ENCODE data around the gene PRH1.

PRH1 gene

DNA sequence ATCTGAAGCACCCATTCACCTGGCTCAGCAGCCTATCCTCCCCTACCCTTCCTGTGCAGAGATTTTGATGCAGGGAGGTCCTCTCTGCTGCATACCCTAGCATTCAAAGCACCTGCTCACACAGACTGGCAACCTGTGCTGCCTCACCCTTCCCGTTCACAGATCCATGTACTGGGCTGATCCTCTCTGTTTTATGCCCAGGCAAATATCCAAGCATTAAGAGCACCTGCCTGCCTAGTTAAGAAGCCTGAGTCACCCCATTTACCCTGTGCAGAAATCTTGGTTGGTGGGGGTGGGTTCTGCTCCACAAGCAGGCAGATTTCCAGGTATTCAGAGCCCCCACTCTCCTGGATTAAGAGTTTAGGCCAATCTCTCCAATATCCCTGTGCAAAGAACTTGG is 16.9 kb upstream of the PRH1 start:
- DNase-seq, result no peak
- WGBS, result 100% methylated on average over 1 of the region's 1 CpG
- Histone ChIP-seq H3K23ac (ENCODE audit: low read length in 2 of 2) (peak overlapping the region in 1 of 2 experiments; percentile 63), H2BK5ac (ENCODE audit: low read depth, low read length, poor library complexity, severe bottlenecking) (no peak overlapping the region), H2BK15ac (ENCODE audit: low read depth, poor library complexity, severe bottlenecking) (no peak overlapping the region), H2BK12ac (ENCODE audit: low read length in 2 of 2) (no peak overlapping the region), H3K4me1 (ENCODE audit: control insufficient read depth, insufficient read depth, low read depth, low read length) (no peaks in the 10 kb centered on the region), H3K79me1 (replicated peaks; ENCODE audit: low read length, poor library complexity, severe bottlenecking) (peaks cover 22% of the 10 kb centered on the region), H3K27ac (ENCODE audit: low read length, poor library complexity, severe bottlenecking) (no peak overlapping the region), H3K18ac (ENCODE audit: low read depth in 1 of 2, low read length in 2 of 2) (no peak overlapping the region), H4K91ac (ENCODE audit: low read length) (no peak overlapping the region), H3K4me2 (ENCODE audit: low read length, poor library complexity, severe bottlenecking) (no peak overlapping the region), H3K27me3 (ENCODE audit: control insufficient read depth in 1 of 2, insufficient read depth in 1 of 2, low read length in 2 of 2) (no peaks in the 10 kb centered on the region), H2AK5ac (ENCODE audit: low read length, severe bottlenecking) (no peak overlapping the region), H2AFZ (ENCODE audit: low read depth, low read length) (no peak overlapping the region), H3K4ac (ENCODE audit: low read depth in 1 of 2, low read length in 2 of 2) (no peak overlapping the region), H3K4me3 (ENCODE audit: insufficient read depth in 1 of 2, low read depth in 1 of 2, low read length in 2 of 2) (no peak overlapping the region), H3K9ac (ENCODE audit: low read length) (no peak overlapping the region), H3K14ac (ENCODE audit: low read length in 2 of 2) (no peak overlapping the region), H4K8ac (ENCODE audit: low read length) (no peak overlapping the region), H3K36me3 (ENCODE audit: control insufficient read depth in 1 of 2, insufficient read depth in 2 of 2, low read depth in 1 of 2, low read length in 2 of 2) (peaks cover 0 to 5% of the 10 kb centered on the region in 2 experiments), H2BK120ac (ENCODE audit: low read depth, low read length) (no peak overlapping the region), H3K9me3 (ENCODE audit: control insufficient read depth, low read length) (peaks cover 37% of the 10 kb centered on the region)

GRCh38 chr12:10900530-10900929 is 16.5 kb upstream of the PRH1 start:
- Histone ChIP-seq H3K79me1 (replicated peaks; ENCODE audit: low read length, poor library complexity, severe bottlenecking) (peaks cover 22% of the 10 kb centered on the region), H3K9me3 (ENCODE audit: control insufficient read depth, low read length) (peaks cover 36% of the 10 kb centered on the region), H2AFZ (ENCODE audit: low read depth, low read length) (no peak overlapping the region), H2AK5ac (ENCODE audit: low read length, severe bottlenecking) (no peak overlapping the region), H3K4me3 (ENCODE audit: insufficient read depth in 1 of 2, low read depth in 1 of 2, low read length in 2 of 2) (no peak overlapping the region), H3K4ac (ENCODE audit: low read depth in 1 of 2, low read length in 2 of 2) (no peak overlapping the region), H3K18ac (ENCODE audit: low read depth in 1 of 2, low read length in 2 of 2) (no peak overlapping the region), H3K4me2 (ENCODE audit: low read length, poor library complexity, severe bottlenecking) (no peak overlapping the region), H2BK5ac (ENCODE audit: low read depth, low read length, poor library complexity, severe bottlenecking) (no peak overlapping the region), H3K27ac (ENCODE audit: low read length, poor library complexity, severe bottlenecking) (no peak overlapping the region), H3K9ac (ENCODE audit: low read length) (no peak overlapping the region), H3K14ac (ENCODE audit: low read length in 2 of 2) (no peak overlapping the region), H4K8ac (ENCODE audit: low read length) (peak overlapping the region; percentile 24), H2BK120ac (ENCODE audit: low read depth, low read length) (no peak overlapping the region), H4K91ac (ENCODE audit: low read length) (no peak overlapping the region), H3K36me3 (ENCODE audit: control insufficient read depth in 1 of 2, insufficient read depth in 2 of 2, low read depth in 1 of 2, low read length in 2 of 2) (peaks cover 0 to 5% of the 10 kb centered on the region in 2 experiments), H3K23ac (ENCODE audit: low read length in 2 of 2) (no peak overlapping the region), H2BK15ac (ENCODE audit: low read depth, poor library complexity, severe bottlenecking) (no peak overlapping the region), H2BK12ac (ENCODE audit: low read length in 2 of 2) (no peak overlapping the region), H3K4me1 (ENCODE audit: control insufficient read depth, insufficient read depth, low read depth, low read length) (no peaks in the 10 kb centered on the region), H3K27me3 (ENCODE audit: control insufficient read depth in 1 of 2, insufficient read depth in 1 of 2, low read length in 2 of 2) (no peaks in the 10 kb centered on the region)
- no peak for DNase-seq
- WGBS, result 90% methylated on average over 1 of the region's 1 CpG

DNA sequence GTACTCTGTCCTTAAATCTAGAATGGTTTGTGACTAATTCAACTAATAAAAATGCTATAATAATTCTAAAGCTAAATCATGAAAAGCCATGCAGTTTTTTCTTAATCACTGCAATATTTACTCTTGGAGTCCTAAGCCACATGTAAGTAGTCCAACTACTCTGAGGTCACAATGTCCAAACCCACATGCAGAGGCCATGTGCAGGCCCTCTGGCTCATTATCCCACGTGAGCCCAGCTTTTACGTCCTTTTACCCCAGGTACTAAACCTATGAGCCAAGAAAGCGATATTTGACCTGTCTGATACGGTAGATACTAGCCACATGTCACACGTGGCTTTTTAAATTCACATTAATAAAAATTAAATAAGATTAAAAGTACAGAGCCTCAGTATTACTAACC is 12.8 kb upstream of the PRH1 start:
- Histone ChIP-seq H2BK12ac (ENCODE audit: low read length in 2 of 2) (no peak overlapping the region), H2BK120ac (ENCODE audit: low read depth, low read length) (no peak overlapping the region), H3K23ac (ENCODE audit: low read length in 2 of 2) (no peak overlapping the region), H3K9me3 (ENCODE audit: control insufficient read depth, low read length) (peaks cover 4% of the 10 kb centered on the region), H3K14ac (ENCODE audit: low read length in 2 of 2) (peak overlapping the region in 1 of 2 experiments; percentile 87), H2BK5ac (ENCODE audit: low read depth, low read length, poor library complexity, severe bottlenecking) (no peak overlapping the region), H3K9ac (ENCODE audit: low read length) (no peak overlapping the region), H4K91ac (ENCODE audit: low read length) (no peak overlapping the region), H3K27me3 (ENCODE audit: control insufficient read depth in 1 of 2, insufficient read depth in 1 of 2, low read length in 2 of 2) (no peaks in the 10 kb centered on the region), H4K8ac (ENCODE audit: low read length) (no peak overlapping the region), H3K18ac (ENCODE audit: low read depth in 1 of 2, low read length in 2 of 2) (no peak overlapping the region), H3K4me2 (ENCODE audit: low read length, poor library complexity, severe bottlenecking) (no peak overlapping the region), H3K4ac (ENCODE audit: low read depth in 1 of 2, low read length in 2 of 2) (no peak overlapping the region), H3K79me1 (replicated peaks; ENCODE audit: low read length, poor library complexity, severe bottlenecking) (peaks cover 16% of the 10 kb centered on the region), H2AFZ (ENCODE audit: low read depth, low read length) (no peak overlapping the region), H3K4me1 (ENCODE audit: control insufficient read depth, insufficient read depth, low read depth, low read length) (no peaks in the 10 kb centered on the region), H2AK5ac (ENCODE audit: low read length, severe bottlenecking) (no peak overlapping the region), H3K36me3 (ENCODE audit: control insufficient read depth in 1 of 2, insufficient read depth in 2 of 2, low read depth in 1 of 2, low read length in 2 of 2) (peaks cover 5 to 7% of the 10 kb centered on the region in 2 experiments), H3K27ac (ENCODE audit: low read length, poor library complexity, severe bottlenecking) (no peak overlapping the region), H3K4me3 (ENCODE audit: insufficient read depth in 1 of 2, low read depth in 1 of 2, low read length in 2 of 2) (no peak overlapping the region), H2BK15ac (ENCODE audit: low read depth, poor library complexity, severe bottlenecking) (no peak overlapping the region)
- WGBS, result 87% methylated on average over 2 of the region's 5 CpGs
- no peak for DNase-seq

DNA sequence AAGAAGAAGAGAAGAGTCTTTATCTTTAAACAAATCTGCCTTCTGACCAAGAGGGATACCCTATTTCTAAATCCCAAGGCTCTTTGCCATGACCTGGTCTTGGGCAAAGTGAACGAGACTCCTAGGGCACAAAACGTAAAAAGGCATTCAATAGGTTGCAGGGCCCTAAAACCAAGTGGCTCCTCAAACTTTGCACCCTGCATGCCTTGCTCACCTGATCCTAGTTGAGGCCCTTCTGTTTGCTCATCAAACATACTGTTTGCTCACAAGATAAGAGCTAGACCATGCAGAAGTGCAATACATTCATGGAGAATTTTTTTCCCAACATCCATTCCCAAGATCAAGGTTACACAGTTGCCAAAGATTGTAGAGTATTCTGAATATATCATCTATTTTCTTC is 7.9 kb upstream of the PRH1 start:
- no peak for DNase-seq
- Histone ChIP-seq H3K27ac (ENCODE audit: low read length, poor library complexity, severe bottlenecking) (no peak overlapping the region), H2BK5ac (ENCODE audit: low read depth, low read length, poor library complexity, severe bottlenecking) (no peak overlapping the region), H3K27me3 (ENCODE audit: control insufficient read depth in 1 of 2, insufficient read depth in 1 of 2, low read length in 2 of 2) (no peaks in the 10 kb centered on the region), H3K18ac (ENCODE audit: low read depth in 1 of 2, low read length in 2 of 2) (no peak overlapping the region), H4K91ac (ENCODE audit: low read length) (no peak overlapping the region), H2AFZ (ENCODE audit: low read depth, low read length) (no peak overlapping the region), H4K8ac (ENCODE audit: low read length) (no peak overlapping the region), H3K4me2 (ENCODE audit: low read length, poor library complexity, severe bottlenecking) (no peak overlapping the region), H3K4me1 (ENCODE audit: control insufficient read depth, insufficient read depth, low read depth, low read length) (no peaks in the 10 kb centered on the region), H2AK5ac (ENCODE audit: low read length, severe bottlenecking) (no peak overlapping the region), H3K9me3 (ENCODE audit: control insufficient read depth, low read length) (no peaks in the 10 kb centered on the region), H3K79me1 (replicated peaks; ENCODE audit: low read length, poor library complexity, severe bottlenecking) (peaks cover 1% of the 10 kb centered on the region), H3K9ac (ENCODE audit: low read length) (no peak overlapping the region), H2BK15ac (ENCODE audit: low read depth, poor library complexity, severe bottlenecking) (no peak overlapping the region), H2BK120ac (ENCODE audit: low read depth, low read length) (no peak overlapping the region), H3K23ac (ENCODE audit: low read length in 2 of 2) (no peak overlapping the region), H3K4ac (ENCODE audit: low read depth in 1 of 2, low read length in 2 of 2) (no peak overlapping the region), H3K14ac (ENCODE audit: low read length in 2 of 2) (no peak overlapping the region), H2BK12ac (ENCODE audit: low read length in 2 of 2) (no peak overlapping the region), H3K36me3 (ENCODE audit: control insufficient read depth in 1 of 2, insufficient read depth in 2 of 2, low read depth in 1 of 2, low read length in 2 of 2) (peaks cover 0 to 9% of the 10 kb centered on the region in 2 experiments), H3K4me3 (ENCODE audit: insufficient read depth in 1 of 2, low read depth in 1 of 2, low read length in 2 of 2) (no peak overlapping the region)
- 98% methylated on average over 2 of the region's 2 CpGs for WGBS

Data from mesenchymal stem cell (in vitro differentiated cells and primary cell).